Measurements from ENCODE around the gene NDST1.

DNA sequence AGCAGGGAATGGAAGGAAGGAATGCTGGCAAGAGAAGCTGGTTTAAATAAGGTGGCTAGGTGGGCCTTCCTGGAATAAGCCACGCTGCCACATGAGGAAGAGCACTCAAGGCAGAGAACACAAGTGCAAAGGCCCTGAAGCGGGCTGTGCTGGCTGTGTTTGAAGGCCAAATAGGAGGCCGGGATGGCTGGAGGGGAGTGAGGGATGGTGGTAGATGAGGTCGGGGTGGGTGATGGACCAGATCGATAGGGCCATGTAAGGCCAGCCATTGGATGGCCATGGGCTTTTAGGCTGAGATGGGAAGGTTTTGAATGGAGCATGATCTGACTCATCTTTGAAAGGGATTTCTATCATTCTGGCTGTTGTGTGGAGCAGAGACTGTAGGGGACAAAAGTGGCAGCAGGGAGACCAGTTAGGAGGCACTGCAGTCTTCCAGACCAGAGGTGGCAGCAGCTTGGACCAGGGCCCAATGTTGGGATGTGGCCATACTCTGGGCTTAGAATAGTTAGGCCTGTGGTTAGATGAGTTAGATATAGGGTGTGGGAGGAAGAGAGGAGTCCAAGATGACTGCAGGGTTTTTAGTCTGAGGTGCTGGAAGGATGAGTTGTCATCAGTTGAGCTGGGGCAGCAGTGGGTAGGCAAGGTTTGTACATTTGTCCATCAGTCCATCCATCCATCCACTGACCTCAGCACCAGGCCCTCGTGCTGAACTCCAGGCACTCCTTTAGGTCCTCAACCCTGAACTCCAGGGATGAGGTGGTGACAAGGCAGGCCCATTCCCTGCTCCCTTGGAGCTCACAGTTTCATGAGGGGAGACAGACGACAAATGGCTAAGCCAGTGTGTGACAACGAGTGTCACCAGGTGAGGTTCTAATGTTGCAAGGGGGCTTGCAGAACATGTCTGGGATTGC is 30.3 kb downstream of the NDST1 start:
- TF ChIP-seq, protein P1, sequence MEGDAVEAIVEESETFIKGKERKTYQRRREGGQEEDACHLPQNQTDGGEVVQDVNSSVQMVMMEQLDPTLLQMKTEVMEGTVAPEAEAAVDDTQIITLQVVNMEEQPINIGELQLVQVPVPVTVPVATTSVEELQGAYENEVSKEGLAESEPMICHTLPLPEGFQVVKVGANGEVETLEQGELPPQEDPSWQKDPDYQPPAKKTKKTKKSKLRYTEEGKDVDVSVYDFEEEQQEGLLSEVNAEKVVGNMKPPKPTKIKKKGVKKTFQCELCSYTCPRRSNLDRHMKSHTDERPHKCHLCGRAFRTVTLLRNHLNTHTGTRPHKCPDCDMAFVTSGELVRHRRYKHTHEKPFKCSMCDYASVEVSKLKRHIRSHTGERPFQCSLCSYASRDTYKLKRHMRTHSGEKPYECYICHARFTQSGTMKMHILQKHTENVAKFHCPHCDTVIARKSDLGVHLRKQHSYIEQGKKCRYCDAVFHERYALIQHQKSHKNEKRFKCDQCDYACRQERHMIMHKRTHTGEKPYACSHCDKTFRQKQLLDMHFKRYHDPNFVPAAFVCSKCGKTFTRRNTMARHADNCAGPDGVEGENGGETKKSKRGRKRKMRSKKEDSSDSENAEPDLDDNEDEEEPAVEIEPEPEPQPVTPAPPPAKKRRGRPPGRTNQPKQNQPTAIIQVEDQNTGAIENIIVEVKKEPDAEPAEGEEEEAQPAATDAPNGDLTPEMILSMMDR (IDR thresholded peaks at IDR 0.05) = no peak
- TF ChIP-seq POLR2A (IDR thresholded peaks at IDR 0.05) = no peak
